HG02884 (cell line): ENCODE results near the gene TAF1B.
"Not testable (repeated sequence)": the region's sequence is repeated elsewhere in the genome, so short reads cannot be mapped to it uniquely, and the experiment has no call there.

Source experiments
- ATAC-seq: cut with Tn5 transposase; IDR thresholded peaks from one replicate; pipeline ENCODE4 v1.9.1; 2021; ENCODE audit warnings: mild to moderate bottlenecking, moderate library complexity; ENCODE audit not compliant: unreplicated experiment

TAF1B gene

DNA sequence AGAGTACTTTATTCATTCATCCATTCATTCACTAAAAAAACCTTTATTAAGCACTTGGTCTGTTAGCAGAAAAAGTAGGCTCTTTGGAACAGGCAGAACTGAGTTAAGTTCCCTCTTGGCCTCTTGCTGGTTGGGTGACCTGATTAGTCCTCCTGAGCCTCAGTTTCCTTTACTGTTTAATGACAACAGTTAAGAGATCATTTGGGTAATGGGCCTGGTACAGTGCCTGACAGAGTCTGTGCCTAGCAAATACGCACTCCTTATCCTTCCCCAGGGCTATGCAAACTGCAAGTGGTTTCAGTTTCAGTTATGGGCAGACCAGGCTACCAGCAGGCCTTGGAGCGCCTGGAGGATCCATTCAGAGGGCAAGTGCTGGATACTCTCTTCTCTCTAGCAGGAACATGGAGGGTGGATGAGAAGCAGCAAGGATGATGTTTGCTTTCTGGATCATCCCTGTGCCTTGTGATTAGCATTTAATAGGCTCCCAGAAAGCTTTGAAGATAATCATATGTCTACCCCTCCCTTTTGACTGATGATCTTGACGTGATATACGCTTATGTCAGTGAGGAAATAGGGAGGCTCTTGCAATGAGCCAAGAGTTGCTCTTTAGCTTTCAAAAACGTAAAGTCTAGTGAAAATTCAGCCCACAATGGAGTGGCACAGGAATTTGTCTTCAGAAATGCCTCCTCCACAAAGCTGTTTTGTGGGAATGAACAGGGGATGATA lies 12.4 kb upstream of the TAF1B start:
- ATAC-seq = no peak

DNA sequence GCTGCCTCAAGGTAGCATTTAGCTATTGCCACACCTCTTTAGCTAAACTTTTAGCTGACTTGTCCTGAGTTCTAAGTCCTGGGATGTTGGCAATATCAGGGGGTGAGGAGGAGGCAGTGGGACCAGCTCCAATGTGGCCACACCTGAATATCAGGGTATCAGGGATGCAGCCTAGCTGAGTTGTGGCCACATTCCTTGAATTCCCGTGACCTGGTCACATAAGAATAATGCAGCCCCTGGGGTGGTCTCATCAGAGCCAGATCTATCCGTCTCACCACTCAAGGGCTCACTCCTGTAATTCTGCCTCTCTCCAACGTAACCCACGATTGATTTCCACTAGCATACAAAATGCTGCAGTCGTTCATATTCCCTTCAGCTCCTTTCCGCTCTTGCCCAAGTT lies 11.6 kb upstream of the TAF1B start:
- ATAC-seq = no peak

DNA sequence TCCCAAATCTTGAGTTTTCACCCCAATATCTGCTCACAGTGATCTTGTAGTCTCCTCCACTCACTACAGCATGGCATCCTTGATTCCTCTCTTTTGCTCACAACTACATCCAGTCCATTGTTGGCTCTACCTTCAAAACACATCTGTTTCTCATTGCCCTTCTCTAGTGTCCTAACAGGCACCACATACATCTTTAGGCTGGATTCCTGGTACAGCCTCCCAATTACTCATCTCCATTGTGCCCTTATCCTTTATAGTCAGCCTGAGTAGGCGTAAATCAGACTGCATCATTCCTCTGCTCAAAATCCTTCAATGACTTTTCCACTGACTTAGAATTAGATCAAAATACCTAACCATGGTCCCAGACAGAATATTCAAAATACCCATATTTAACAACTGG lies 10.7 kb upstream of the TAF1B start:
- ATAC-seq = no peak

DNA sequence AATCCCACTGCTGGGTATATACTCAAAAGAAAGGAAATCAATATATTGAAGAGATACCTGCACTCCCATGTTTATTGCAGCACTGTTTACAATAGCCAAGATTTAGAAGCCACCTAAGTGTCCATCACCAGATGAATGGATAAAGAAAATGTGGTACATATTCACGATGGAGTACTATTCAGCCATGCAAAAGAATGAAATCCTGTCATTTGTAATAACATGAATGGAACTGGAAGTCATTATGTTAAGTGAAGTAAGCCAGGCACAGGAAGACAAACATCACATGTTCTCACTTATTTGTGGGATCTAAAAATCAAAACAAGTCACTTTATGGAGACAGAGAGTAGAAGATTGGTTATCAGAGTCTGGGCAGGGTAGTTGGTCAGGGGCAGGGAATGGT lies 8.2 kb upstream of the TAF1B start:
- not testable (repeated sequence) for ATAC-seq

DNA sequence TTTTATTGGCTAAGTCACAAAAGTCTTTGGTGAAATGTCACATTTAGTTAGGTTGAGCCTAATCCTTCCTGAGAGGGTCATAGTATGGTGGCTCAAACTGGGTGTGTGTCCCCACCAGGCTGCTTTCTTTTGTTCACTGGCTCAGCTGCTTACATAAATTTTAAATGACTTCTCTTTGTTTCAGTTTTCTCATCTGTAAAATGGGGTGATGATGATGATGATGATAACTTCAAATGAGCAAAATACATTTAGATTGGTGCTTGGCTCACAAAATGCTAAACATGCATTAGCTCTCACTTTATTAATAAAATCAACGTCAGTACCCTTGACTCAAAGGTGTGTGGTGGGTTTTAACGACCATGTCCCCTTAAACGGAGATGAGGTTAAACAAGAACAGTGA lies 7.2 kb upstream of the TAF1B start:
- ATAC-seq = no peak

DNA sequence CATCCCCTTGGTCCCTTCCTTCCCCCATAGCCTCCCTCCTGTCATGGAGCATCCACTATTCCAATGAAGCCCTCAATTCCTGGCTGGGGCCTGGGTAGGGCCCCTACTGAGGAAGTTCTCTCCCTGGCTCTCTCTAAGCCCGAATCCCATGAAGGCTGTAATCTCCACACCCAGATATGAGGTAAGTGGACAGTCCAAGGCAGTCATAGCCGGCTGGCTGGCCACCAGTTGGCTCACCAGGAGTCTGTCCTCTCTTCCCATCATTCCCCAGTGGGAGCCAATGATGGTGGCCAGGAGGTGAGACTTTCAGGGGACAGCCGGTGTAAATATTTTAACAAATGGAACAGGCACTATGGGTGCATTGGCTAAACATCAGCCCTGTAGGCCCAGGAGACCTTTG lies 6.8 kb upstream of the TAF1B start:
- no peak for ATAC-seq

DNA sequence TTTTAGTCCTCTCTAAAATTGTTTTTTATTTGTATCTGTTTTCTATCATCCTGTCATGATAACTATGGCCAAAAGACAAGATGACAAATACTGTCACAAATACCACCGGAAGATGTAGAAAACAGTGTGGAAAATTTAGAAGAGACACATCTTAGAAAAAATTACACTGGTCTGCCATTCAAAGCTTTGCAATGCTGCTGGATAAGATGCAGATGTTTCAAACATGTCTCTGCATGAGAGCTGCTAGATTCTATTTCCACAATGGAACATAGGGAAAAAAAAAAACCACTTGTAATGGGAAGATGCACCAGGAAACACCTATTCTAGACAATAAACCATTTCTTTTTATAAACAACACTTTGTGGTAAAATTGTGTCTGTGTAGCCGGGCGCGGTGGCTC lies 5.8 kb upstream of the TAF1B start:
- ATAC-seq = no peak

DNA sequence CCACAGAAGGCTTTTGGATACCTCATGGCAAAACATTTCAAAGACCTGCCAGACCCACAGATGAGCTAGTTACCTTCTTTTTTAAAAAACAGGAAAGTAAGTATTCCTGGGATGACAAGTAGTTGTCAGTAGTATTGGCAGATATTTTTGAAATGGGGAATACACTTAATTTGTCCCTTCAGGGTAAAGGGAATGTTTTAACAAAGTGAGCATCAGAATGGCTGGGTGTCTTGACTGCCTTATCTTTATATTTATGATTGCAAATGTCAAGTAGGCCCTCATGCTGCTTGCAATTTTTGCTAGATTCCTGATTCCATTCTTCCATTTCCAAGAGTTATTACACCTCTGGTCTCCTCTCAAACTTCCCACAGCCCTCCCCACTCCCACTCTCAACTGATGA lies 4.9 kb upstream of the TAF1B start:
- no peak for ATAC-seq

DNA sequence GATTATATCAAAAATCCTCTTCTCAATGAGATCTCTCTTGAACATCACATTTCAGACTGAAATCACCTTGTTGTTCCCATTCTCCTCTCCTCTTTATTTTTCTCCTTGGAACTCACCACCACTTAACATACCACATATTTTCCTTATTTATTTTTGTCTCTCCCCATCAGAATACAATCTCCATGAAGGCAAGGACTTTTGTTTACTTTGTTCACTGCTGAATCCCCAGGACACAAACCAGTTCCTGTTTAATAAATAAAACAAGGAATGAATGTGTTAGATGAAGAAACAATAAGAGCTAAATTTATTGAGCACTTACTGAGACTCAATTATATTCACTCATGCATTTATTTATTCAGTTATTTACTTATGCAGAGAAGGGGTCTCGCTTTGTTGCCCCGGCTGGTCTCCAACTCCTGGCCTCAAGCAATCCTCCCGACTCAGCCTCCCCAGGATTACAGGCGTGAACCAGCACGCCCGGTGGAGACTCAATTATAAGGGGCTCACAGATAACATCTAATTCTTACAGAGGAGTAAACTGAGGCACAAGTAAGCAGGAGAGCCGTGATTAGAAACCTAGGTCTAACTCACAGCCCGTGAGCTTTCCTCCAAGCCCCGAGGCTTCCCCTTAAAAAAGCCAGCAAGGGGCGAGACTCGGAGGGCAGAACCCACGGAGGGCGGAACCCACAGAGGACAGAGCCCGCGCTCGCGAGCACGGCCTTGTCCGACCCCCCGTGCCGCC lies 616 bp upstream of the TAF1B start:
- ATAC-seq = no peak

DNA sequence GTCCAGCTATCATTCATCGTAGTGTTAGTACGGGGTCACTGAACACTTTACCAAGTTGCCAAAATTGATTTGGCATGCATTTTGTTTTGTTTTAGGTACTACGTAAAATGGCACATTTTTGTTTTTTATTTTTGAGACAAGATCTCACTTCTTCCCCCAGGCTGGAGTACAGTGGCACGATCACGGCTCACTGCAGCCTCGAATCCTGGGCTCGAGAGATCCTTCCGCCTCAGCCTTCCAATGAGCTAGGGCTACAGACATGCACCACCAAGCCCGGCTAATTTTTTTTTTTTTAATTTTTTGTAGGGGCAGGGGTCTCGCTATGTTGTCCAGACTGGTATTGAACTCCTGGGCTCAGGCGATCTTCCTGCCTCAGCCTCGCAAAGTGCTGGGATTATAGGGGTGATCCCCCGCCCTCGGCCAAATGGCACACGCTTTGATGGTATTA lies 786 bp downstream of the TAF1B start:
- no peak for ATAC-seq

DNA sequence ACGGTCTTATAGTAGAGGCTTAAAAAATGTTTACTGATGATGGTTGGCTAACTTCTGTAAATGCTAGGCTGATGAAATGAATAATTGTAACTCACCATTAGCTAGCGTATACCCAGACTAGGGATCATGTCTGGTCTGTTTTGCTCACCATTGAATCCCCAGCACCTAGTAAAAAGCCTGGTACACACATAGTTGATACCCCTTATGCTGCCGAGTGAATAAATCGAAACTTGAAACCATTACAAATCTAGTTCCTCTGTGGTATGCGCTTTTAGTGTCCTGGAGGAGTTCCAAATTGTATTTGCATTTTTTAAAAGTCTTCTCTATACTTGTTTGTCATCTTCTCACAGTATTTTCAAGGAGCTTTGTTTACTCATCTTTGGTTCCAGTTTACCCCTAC lies 1.3 kb downstream of the TAF1B start:
- no peak for ATAC-seq

DNA sequence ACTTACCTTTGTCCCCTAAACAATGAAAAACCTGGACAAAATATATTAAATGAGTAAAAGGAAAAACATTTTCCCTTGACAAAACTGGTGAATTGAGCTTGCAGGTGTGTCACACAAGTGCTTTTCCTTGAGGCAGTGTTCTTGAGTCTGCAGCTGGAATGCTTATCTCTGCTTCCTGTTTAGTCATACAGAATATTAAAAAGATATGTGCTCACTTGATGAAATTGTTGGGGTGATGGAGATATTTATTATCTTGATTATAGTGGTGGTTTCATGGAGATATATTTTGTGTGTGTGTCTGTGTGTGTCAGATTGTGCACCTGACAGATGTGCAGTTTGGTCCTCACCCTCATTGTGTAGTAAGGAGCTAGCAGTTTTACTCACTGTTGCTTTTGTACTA lies 3.3 kb downstream of the TAF1B start:
- no peak for ATAC-seq

DNA sequence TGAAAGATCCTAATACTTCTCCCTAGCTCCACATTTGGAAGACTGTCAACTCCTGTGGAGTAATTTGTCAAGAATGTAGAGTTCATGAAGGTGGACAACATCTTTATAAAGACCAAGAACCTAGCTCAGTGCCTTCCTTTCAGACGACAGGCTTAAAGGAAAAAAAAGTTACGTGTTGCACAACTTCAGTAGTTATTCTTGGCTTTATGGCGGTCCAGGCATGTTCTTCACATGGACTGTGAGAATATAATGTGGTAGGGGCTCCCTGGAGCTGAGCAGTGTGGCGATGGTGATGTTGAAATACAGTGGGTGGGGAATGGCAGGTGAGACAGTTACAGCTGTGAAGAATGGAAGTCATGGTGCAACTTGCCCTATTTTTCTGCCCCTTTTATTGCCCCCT lies 3.9 kb downstream of the TAF1B start:
- no peak for ATAC-seq

DNA sequence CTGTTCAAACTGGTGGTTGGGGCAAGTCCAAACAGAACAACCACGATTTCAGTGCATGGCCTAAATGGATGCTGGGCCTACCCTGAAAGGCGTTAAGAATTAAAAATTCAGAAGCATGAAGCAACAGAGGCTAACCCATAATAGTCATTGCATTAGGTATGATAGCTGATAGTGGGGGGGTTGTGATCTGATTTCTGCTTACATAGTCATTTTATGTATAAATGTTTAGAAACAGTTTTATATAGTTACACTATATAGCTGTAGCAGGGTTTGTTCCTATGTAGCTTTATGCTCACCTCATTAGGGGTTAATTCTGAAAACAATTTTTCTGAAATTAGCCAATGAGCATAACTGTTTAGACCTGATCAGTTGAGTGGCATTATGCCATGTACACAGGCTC lies 9.6 kb downstream of the TAF1B start:
- ATAC-seq = no peak

DNA sequence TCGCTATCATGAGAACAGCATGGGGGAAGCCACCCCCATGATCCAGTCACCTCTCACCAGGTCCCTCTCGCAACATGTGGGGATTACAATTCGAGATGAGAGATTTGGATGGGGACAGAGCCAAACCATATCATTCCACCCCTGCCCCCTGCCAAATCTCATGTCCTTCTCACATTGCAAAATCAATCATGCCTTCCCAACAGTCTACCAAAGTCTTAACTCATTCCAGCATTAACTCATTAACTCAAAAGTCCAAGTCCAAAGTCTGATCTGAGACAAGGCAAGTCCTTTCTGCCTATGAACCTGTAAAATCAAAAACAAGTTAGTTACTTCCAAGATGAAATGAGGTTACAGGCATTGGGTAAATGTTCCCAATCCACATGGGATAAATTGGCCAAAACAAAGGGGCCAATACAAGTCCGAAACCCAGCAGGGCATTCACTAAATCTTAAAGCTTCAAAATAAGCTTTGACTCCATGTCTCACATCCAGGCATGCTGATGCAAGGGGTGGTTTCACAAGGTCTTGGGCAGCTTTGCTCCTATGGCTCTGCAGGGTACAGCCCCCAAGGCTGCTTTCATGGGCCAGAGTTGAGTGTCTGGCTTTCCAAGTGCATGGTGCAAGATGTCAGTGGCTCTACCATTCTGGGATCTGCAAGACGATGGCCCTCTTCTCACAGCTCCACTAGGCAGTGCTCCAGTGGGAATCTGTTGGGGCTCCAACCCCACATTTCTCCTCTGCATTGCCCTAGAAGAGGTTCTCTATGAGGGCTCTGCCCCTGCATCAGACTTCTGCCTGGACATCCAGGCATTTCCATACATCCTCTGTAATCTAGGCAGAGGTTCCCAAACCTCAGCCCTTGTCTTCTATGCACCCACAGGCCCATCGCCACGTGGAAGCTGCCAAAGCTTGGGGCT lies 14.8 kb downstream of the TAF1B start:
- ATAC-seq = no peak

DNA sequence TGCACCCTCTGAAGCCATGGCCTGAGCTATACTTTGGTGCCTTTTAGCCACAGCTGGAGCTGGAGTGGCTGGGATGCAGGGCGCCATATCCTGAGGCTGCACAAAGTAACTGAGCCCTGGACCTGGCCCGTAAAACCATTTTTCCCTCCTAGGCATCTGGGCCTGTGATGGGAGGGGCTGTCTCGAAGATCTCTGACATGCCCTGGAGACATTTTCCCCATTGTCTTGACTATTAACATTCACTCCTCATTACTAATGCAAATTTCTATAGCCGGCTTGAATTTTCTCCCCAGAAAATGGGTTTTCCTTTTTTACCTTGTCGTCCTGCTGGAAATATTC lies 15.4 kb downstream of the TAF1B start:
- no peak for ATAC-seq

DNA sequence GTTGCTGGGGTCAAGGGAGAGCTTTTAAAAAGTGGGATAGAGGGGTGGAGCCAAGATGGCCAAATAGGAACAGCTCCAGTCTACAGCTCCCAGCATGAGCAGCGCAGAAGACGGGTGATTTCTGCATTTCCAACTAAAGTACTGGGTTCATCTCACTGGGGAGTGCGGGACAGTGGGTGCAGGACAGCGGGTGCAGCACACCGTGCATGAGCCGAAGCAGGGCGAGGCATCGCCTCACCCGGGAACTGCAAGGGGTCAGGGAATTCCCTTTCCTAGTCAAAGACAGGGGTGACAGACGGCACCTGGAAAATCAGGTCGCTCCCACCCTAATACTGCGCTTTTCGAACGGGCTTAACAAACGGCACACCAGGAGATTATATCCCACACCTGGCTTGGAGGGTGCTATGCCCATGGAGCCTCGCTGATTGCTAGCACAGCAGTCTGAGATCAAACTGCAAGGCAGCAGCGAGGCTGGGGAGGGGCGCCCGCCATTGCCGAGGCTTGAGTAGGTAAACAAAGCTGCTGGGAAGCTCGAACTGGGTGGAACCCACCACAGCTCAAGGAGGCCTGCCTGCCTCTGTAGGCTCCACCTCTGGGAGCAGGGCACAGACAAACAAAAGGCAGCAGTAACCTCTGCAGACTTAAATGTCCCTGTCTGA lies 17.8 kb downstream of the TAF1B start:
- ATAC-seq = not testable (repeated sequence)

DNA sequence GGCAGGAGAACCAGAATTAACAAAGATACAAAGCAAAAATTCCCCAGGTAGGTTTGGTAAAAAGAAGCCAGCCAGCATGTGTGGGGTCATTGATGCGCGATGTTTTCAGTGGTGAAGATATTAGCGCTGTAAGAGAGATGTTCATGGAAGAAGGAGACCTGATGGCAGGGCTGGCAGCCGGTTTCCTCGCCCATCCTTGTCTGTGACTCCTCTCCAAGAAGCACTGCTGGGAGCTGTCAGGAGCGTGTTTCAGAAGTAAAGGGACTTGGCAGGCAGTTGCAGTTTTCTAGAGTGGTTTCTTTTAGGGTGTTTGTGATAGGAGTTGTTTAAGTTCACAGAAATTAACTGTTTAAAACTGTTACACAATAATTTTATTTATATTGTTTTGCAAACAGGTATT lies 24.6 kb downstream of the TAF1B start:
- no peak for ATAC-seq

DNA sequence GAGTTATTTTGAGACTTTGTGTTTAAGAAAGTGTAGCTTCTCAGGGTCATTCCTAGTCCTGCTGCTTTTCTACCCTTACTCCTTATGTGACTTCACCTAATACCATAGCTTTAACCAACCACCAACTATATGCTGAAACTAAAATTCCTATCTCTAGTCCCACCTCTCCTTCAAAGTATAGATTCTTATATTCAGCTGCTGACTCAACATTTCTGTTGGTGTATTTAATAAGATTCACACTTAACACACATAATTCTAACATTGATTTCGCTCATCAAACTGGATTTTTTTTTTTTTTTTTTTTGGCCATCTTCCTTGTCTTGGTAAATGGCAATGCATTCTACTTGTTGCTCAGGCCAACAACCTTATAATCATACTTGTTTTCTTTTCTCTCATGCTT lies 30.1 kb downstream of the TAF1B start:
- ATAC-seq = no peak

DNA sequence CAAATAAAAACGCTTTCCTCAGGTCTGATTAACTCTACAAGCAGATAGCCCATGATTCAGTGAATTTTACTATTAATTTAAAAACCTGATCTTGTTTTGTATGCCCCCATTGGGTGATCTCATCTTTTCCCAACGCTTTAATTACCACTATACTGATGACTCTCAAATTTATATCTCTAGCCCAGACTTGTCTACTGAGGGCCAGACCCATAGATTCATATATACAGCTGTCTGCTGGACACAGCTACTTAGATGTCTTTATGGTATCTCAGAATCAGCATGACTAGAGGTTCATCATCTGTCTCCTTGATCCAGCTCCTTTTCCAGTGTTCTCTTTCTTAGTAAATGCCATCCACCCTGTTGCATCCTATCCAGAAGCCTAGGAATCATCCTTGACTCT lies 33.8 kb downstream of the TAF1B start:
- ATAC-seq = no peak

DNA sequence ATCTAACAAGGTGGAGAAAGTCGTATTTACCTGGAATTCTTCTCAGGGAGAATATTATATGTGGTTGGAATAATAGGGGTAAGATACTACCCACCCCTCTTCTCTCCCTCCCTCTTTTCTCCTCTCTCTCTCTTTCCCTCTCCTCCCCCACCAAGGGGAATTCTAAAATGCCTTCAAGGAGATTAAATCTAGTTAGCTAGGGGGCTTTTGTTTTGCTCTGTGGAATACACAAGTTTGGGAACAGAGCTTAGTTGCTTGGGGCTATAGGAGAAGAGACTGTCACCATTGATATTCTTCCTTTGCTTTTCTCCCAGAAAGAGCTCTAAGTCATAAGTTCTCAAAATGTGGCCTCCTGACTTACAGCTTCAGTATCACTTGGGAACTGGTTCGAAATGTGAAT lies 34.5 kb downstream of the TAF1B start:
- ATAC-seq = no peak
